HL-60 (cell line): ENCODE results near the gene SYTL3.

ENCODE experiments used
- DNase-seq, 2 experiments: peaks; one replicate each; pipeline ENCODE4 v3.0.0-alpha.2; 2010 to 2020; ENCODE audit warnings: low read depth in 1 of 2, low spot score in 1 of 2
- H3K27ac ChIP-seq: fragments of 250-450 bp; sonication (Bioruptor Pico); replicated peaks from 2 replicates; pipeline ENCODE4 v1.5.1; 2020; ENCODE audit warnings: mild to moderate bottlenecking, moderate library complexity
- H3K27me3 ChIP-seq: fragments of 250-450 bp; sonication (Bioruptor Pico); 2 replicates; pipeline ENCODE4 v1.5.1; 2021; ENCODE audit warnings: mild to moderate bottlenecking, moderate library complexity; ENCODE audit not compliant: insufficient read depth, poor library complexity, severe bottlenecking
- H3K4me3 ChIP-seq: replicated peaks from 2 replicates; pipeline ENCODE4 v1.5.1; 2011; ENCODE audit warnings: mild to moderate bottlenecking, control low read depth, low read length; ENCODE audit not compliant: insufficient read depth
- GABPA ChIP-seq: IDR thresholded peaks from 2 replicates; pipeline ENCODE4 v1.6.1; 2012; ENCODE audit warnings: low read depth
- POLR2AphosphoS5 ChIP-seq: IDR thresholded peaks from 2 replicates; pipeline ENCODE4 v1.6.1; 2012; ENCODE audit warnings: low read depth
- REST ChIP-seq: IDR thresholded peaks from 2 replicates; pipeline ENCODE4 v1.6.1; 2012; ENCODE audit warnings: low read depth; ENCODE audit not compliant: insufficient replicate concordance
- SPI1 ChIP-seq: IDR thresholded peaks from 2 replicates; pipeline ENCODE4 v1.6.1; 2012; ENCODE audit warnings: low read depth, mild to moderate bottlenecking, borderline replicate concordance
- TF ChIP-seq, protein P1 (sequence below): IDR thresholded peaks from one replicate; pipeline ENCODE4 v1.5.1; 2011; ENCODE audit warnings: low read length, control low read depth, inconsistent platforms; ENCODE audit not compliant: insufficient read depth

Gene SYTL3

DNA sequence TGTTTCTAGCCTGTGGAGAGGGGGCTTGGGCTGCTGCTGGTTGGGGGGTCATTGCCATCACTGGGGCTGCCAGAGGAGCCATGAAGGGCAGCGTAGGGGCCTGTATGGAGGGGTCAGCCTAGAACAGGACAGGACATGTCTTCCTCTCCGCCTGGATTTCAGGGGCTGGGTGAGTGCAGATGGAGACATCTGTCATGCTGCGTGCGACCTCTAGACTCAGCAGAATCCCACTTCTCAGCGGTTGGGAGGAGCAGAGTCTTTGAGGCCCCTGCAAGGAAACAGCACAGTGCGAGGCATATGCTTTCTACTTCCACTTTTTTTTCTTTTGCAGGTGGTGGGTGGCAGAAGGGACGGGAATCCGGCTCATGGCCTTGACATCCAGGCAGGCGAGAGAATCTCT is 101.4 kb downstream of the SYTL3 start:
- TF ChIP-seq SPI1: no peak
- DNase-seq: no peak

DNA sequence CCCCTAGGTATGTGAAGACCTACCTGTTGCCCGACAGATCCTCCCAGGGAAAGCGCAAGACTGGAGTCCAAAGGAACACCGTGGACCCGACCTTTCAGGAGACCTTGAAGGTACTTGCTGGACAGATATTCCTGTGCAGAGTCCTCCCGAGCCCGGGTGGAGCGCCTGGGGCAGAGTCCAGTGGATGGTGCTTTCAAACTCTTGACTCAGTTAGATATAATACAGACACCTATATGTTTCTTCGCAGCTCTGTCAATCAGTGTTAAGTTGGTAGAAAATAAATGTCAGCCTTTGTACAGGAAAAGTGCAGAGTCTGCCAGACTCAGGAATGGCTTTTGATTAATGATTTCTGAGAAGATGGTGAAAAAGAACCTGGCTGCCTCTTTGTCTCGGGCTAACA is 102.1 kb downstream of the SYTL3 start:
- Histone ChIP-seq H3K4me3 (no peak overlapping the region), H3K27me3 (no peaks in the 10 kb centered on the region), H3K27ac (no peak overlapping the region)
- no peak for TF ChIP-seq GABPA
- TF ChIP-seq SPI1: no peak
- TF ChIP-seq, protein P1, sequence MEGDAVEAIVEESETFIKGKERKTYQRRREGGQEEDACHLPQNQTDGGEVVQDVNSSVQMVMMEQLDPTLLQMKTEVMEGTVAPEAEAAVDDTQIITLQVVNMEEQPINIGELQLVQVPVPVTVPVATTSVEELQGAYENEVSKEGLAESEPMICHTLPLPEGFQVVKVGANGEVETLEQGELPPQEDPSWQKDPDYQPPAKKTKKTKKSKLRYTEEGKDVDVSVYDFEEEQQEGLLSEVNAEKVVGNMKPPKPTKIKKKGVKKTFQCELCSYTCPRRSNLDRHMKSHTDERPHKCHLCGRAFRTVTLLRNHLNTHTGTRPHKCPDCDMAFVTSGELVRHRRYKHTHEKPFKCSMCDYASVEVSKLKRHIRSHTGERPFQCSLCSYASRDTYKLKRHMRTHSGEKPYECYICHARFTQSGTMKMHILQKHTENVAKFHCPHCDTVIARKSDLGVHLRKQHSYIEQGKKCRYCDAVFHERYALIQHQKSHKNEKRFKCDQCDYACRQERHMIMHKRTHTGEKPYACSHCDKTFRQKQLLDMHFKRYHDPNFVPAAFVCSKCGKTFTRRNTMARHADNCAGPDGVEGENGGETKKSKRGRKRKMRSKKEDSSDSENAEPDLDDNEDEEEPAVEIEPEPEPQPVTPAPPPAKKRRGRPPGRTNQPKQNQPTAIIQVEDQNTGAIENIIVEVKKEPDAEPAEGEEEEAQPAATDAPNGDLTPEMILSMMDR: no peak
- TF ChIP-seq REST: no peak
- TF ChIP-seq POLR2AphosphoS5: no peak
- no peak for DNase-seq

More for the DNA sequence above, 101.4 kb downstream of the SYTL3 start:
- Histone ChIP-seq H3K27me3 (no peaks in the 10 kb centered on the region), H3K4me3 (no peak overlapping the region), H3K27ac (no peak overlapping the region)

DNA sequence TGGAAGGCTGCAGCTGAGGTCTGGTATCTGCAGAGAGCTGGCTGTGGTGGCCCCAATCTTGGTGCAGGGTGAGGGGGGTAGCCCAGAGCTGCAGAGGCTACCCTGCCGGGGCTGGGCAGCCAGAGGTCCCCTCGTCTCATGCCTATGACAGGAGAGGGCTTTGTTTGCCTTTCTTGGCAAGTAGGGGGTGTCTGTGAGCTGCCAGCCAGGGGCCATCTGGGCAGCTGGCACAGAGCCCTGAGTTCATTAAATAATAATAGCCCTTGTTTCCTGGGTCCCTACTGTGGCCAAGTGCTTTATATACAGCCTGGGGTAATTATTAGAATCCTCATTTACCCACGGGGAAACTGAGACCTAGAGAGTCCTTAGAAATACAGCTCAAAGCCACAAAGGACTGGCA is 102.8 kb downstream of the SYTL3 start:
- no peaks in the 10 kb centered on the region for H3K27me3 ChIP-seq
- H3K4me3 ChIP-seq: no peak overlapping the region
- H3K27ac ChIP-seq: no peak overlapping the region
- no peak for DNase-seq
- TF ChIP-seq POLR2AphosphoS5 (no peak), SPI1 (no peak), GABPA (no peak), REST (no peak)
- TF ChIP-seq, protein P1: no peak

DNA sequence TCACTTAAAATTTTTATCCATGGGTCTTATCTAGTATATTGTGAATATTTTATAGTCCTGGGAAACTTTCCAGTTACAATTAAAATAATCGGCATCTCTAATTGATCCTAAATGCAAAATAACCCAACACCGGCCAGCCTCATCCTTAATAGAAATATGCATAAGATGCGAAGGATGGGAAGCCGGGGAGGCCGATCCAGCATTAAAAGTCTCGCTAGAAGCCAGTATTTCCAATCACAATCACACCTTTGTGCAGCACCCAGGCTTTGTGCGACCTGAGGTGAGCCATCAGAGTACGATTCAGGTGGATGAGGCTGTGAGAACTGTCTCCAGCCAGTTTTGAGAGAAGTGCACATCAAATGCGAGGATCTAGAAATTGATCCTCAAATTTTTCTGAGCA is 104.0 kb downstream of the SYTL3 start:
- Histone ChIP-seq H3K27me3 (no peaks in the 10 kb centered on the region), H3K4me3 (no peak overlapping the region), H3K27ac (no peak overlapping the region)
- no peak for DNase-seq
- TF ChIP-seq, protein P1: no peak
- TF ChIP-seq GABPA (no peak), POLR2AphosphoS5 (no peak), REST (no peak), SPI1 (no peak)
